ENCODE data around the gene CCDC93. TPM values are rescaled to one million over a fixed set of nuclear protein-coding genes. Genes with fewer than 3 reads are reported as not detected.

Gene CCDC93
- total and polyA plus RNA-seq, 9 donors: 10.3 to 33.8 (median 25.4) TPM

DNA sequence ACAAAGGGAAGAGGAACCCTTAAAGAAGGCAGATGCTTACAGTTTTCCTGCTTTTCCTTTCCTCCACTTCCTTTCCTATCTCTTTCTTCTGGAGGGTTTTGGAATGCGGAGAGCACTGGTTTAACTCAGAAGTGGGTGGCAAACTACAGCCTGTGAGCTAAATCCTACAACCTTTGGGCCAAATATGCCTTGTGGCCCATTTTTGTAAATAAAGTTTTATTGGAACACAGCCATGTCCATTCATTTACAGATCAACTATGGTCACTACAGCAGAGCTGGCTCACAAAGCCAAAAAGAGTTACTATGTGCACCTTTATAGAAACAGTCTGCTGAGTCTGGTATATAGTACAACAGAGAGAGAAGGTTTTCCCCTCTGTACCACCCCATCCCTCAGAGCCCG, 69.1 kb downstream of the CCDC93 start:
- no peak overlapping the region for H3K27ac ChIP-seq
- TF ChIP-seq EP300 (IDR thresholded peaks at IDR 0.05) (no peak), POLR2A (IDR thresholded peaks at IDR 0.05) (no peak)
- TF ChIP-seq, protein P1, sequence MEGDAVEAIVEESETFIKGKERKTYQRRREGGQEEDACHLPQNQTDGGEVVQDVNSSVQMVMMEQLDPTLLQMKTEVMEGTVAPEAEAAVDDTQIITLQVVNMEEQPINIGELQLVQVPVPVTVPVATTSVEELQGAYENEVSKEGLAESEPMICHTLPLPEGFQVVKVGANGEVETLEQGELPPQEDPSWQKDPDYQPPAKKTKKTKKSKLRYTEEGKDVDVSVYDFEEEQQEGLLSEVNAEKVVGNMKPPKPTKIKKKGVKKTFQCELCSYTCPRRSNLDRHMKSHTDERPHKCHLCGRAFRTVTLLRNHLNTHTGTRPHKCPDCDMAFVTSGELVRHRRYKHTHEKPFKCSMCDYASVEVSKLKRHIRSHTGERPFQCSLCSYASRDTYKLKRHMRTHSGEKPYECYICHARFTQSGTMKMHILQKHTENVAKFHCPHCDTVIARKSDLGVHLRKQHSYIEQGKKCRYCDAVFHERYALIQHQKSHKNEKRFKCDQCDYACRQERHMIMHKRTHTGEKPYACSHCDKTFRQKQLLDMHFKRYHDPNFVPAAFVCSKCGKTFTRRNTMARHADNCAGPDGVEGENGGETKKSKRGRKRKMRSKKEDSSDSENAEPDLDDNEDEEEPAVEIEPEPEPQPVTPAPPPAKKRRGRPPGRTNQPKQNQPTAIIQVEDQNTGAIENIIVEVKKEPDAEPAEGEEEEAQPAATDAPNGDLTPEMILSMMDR (IDR thresholded peaks at IDR 0.05): no peak
- H3K9me3 ChIP-seq: no peaks in the 10 kb centered on the region
- no peak for DNase-seq
- intact Hi-C loops (cut with DNase I): no loop called here
- H3K27me3 ChIP-seq: no peaks in the 10 kb centered on the region
- H3K4me1 ChIP-seq (ENCODE audit: insufficient read depth): no peaks in the 10 kb centered on the region
- WGBS, 3 donors: 95 to 100% (median 96%) methylated on average over 2 of the region's 2 CpGs
- H3K4me3 ChIP-seq: no peak overlapping the region
- no peaks in the 10 kb centered on the region for H3K36me3 ChIP-seq

DNA sequence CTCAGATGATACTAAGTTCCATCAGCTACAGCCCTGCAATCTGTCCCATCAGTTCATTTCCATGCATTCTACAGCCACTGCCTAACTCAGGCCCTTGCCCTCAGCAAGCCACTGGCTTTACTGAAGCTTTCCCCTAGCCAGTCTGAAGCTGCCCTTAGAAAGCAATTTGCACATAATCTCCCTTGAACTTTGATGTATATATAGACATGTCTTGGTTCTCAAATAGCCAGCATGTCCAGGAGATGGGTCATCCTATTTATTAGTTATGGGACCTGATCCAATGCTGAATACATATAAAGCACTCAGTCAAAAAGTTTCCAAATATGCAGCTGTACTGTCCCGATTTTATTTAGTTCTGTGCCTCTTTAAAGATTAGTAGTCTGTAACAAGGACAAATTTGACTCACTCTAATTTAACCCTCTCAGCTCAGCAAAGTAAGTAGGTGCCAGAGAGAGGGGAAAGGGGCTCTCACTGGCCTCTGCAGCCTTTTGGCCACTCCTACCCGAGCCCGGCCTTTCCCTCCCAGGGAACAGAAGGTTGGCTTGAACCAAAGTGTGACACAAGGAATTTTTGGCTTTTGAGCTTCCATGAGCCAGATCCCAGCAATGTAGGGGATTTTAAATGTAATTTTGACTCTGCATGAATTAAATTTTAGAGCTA, 70.7 kb downstream of the CCDC93 start:
- Histone ChIP-seq H3K36me3 (no peaks in the 10 kb centered on the region), H3K27me3 (no peaks in the 10 kb centered on the region), H3K9me3 (no peaks in the 10 kb centered on the region), H3K4me3 (no peak overlapping the region), H3K27ac (no peak overlapping the region), H3K4me1 (ENCODE audit: insufficient read depth) (no peaks in the 10 kb centered on the region)
- 46 to 60% (median 57%) methylated on average over 3 of the region's 3 CpGs for WGBS, 3 donors
- TF ChIP-seq, protein P1 (IDR thresholded peaks at IDR 0.05): no peak
- TF ChIP-seq EP300 (IDR thresholded peaks at IDR 0.05): no peak
- TF ChIP-seq POLR2A (IDR thresholded peaks at IDR 0.05): no peak
- intact Hi-C loops (cut with DNase I): no loop called here
- DNase-seq: no peak

DNA sequence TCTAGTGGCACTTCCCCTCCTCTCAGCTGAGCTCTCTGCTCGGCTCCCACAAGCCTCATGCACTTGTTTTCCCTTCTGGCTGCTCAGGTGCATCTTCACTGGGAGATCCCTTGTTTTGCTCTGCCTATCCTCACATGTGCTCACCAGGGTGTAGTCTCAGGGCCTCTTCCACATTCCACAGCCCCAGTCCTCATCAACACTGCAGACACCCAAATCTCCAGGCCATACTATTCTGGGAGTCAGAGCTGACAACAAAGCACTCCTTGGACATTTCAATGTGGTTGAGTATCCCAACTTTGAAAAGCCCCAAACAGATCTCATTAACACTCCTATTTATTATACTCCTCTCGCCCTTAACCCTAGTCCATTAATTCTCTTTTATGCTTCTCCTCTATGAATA, 71.3 kb downstream of the CCDC93 start:
- Histone ChIP-seq H3K4me1 (ENCODE audit: insufficient read depth) (no peaks in the 10 kb centered on the region), H3K36me3 (no peaks in the 10 kb centered on the region), H3K4me3 (no peak overlapping the region), H3K27me3 (no peaks in the 10 kb centered on the region), H3K27ac (no peak overlapping the region), H3K9me3 (no peaks in the 10 kb centered on the region)
- intact Hi-C loops (cut with DNase I): no loop called here
- 76 to 82% (median 78%) methylated on average over 2 of the region's 2 CpGs for WGBS, 3 donors
- TF ChIP-seq, protein P1 (IDR thresholded peaks at IDR 0.05): no peak
- no peak for TF ChIP-seq POLR2A (IDR thresholded peaks at IDR 0.05)
- TF ChIP-seq EP300 (IDR thresholded peaks at IDR 0.05): no peak
- DNase-seq: no peak

DNA sequence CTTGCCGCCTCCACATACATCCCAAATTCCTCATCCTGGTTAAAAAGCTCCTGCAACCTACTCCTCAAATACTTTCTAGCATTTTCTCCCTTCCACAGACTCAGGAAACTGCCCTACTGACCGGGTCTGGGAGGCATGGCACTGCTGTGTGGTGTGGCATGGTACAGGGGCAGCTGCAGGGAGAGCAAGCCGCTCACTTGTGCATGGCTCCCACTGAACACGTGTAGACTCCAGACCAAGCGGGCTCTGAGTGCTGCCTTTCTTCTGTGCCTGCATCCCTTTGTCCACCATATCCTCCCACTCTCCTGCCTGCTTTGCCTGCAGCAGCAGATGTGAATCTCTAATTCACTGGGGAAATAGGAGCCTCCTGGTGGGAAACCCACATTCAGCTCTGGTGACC, 72.2 kb downstream of the CCDC93 start:
- no peaks in the 10 kb centered on the region for H3K27me3 ChIP-seq
- H3K9me3 ChIP-seq: no peaks in the 10 kb centered on the region
- 83 to 93% (median 90%) methylated on average over 5 of the region's 5 CpGs for WGBS, 3 donors
- no peak for DNase-seq
- intact Hi-C loops (cut with DNase I): no loop called here
- no peak overlapping the region for H3K4me3 ChIP-seq
- no peaks in the 10 kb centered on the region for H3K36me3 ChIP-seq
- no peak overlapping the region for H3K27ac ChIP-seq
- no peaks in the 10 kb centered on the region for H3K4me1 ChIP-seq (ENCODE audit: insufficient read depth)
- no peak for TF ChIP-seq POLR2A (IDR thresholded peaks at IDR 0.05)
- TF ChIP-seq EP300 (IDR thresholded peaks at IDR 0.05): no peak
- TF ChIP-seq, protein P1 (IDR thresholded peaks at IDR 0.05): no peak

Data from ovary (tissue), 9 donors.